ENCODE results near the gene CSAD.
"Not testable (repeated sequence)": the region's sequence is repeated elsewhere in the genome, so short reads cannot be mapped to it uniquely, and the experiment has no call there.

The CSAD gene

DNA sequence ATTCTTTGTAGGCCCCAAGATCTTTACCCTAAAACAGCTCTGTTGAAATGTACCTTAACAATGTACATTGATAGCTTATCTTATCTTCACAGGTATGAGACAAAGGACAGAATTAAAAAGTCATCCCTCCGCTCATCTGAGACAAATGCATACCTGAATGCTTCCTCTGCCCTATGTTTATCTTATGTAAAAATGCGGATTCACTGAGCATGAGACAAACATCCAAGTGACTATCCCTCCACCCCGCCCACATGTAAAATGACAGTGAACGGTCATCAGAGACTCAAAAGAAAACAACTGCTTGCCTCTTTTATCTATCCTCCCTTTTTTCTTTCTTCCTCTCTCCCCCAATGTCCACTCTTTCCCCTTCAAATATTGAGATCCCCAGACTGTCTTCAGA lies 37.4 kb downstream of the CSAD start:
- no peak for DNase-seq

DNA sequence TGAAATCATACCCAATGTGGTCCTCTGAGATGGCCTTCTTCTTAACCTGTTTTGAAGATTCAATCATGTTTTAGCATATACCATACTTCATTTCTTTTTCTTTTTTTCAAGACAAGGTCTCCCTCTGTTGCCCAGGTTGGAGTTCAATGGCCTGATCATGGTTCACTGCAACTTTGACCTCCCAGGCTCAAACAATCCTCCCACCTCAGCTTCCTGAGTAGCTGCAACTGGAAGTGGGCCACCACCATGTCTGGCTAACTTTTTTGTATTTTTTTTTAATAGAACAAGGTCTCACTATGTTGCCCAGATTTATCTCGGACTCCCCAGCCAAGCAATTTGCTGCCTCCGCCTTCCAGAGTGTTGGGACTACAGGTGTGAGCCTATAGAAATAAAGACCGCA lies 47.0 kb downstream of the CSAD start:
- DNase-seq = no peak

DNA sequence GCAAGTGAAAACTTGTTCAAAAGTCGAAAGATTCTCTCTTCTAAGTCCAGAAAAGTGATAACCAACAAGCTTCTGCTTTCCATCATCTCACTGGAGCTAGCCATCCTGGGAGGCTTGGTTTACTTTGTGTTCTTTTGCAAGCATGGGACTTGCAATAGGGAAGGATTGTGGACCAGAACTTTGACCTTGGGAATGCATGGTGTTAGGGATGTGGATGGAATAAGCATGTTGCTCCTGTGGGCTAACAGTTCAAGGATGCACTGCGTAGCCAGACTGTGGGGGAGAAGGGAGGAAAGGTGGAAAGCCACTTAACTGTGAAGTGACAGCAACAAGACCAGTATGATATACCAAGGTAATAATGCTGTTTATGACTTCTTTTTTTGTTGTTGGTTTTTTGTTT lies 48.9 kb downstream of the CSAD start:
- no peak for DNase-seq

DNA sequence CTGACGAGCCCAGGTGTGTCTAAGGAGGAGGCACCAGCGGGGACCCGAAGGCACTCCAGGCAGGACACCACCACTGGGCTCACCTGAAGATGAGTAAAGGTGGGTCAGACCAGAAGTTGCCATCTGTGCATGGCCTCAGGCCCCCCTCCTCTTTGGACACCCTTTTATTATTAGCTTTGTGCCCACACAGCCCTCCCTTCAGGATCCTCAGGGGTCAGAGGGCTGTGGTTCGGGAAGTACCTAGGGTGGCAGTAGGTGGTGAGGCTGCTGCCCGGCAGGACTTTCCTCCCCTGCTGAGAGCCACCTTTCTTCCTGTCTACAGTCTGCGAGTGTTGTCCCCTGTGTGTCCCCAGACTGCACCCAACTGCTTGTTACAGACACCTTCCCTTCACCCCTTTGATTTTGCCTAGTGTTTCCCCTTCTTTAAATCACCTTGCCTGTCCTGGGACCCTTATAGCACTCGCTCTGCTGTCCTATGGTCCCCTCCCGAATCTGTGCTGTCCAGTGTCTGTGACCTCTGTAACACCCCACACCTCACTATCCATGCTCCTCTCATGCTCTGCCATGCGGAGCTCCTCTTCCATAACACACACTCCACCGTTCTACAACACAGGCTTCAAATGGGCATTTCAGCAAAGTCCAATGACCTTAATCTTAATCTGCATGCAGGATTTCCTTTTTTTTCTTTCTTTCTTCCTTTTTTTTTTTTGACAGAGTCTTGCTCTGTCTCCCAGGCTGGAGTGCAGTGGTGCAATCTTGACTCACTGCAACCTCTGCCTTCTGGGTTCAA lies 51.8 kb downstream of the CSAD start:
- no peak for DNase-seq

DNA sequence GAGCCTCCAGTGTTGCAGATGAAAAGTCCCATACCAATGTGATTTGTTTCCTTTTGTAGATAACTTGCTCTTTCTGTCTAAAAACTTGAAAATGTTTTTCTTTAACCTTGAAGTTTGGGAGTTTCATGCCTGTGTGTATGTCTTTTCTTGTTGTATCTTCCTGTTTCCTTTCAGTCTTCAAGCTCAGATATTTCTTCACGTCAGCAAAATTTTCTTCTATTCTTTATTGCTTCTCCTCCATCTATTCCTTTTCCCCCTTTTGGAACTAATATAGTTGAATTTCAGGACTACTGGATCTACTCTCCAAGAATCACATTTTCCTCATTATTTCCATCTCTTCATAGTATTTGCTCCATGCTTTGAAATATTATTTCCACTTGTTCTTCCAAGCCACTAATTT lies 53.6 kb downstream of the CSAD start:
- DNase-seq = no peak

DNA sequence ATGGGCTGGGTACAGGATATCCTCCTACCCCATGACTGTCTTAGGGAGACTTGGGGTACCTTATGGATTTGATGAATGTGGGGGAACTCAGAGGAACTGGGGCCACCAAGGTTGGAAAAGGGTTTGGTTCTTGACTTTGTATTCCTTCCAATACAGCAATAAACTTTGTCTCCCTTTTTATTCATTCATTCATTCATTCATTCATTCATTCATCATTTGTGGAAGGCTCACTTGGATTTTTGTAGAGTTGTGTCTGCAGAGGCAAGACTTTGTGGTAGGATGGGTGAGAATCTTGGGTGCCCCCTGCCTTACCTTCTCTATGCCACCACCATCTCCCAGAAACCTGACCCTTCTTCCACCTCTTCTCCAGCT lies 56.4 kb downstream of the CSAD start:
- no peak for DNase-seq

DNA sequence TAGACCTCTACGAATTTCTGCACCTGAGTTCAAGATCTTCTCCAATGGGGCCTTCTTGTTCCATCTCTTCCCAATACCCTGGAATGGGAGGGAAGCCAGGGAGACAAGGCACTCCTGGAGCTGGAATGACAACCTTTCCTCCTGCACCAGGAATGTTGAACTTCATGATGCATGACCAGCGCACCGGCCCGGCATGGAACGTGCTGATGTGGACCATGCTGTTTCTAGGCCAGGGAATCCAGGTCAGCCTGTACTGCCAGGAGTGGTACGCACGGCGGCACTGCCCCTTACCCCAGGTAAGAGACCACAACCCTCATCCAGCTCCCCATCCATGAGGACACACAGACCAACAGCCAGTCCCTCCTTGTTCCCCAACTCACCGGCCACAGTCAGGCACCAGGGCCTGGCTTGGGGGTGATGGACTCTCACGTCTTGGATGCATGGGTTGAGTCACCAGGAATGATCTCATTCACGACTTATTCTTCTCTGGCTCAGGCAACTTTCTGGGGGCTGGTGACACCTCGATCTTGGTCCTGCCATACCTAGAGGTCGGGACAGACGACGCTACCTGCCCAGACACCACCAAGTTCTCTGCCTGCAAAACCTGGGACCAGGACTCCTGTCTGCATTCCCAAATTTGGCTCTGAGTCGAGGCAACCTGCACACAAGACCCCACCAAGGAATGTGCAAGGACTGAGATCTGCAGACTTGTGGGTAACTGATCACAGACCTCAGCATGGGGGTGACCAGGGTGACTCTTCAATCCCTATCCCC lies 57.0 kb downstream of the CSAD start:
- DNase-seq = no peak

DNA sequence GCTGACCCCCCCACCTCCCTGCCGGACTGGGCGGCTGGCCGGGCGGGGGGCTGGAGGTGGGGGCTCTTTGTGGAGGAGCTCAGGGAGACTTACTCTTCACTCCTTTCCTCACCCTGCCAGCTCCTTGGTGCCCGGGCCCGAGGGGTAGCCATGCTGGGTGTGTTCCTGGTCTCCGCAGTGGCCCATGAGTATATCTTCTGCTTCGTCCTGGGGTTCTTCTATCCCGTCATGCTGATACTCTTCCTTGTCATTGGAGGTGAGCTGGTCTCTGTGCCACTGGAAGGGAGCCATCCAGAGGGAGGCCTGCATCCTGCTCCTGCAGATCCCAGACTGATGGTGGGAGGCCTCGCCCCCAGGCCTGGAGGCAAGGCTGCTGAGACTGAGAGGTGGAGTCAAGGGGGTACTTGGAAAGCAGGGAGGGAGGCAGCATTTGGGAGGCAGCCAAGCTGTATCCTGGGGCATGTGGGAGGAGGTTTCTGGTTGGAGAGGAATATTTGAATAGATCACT lies 57.7 kb downstream of the CSAD start:
- DNase-seq = peak; percentile 47

DNA sequence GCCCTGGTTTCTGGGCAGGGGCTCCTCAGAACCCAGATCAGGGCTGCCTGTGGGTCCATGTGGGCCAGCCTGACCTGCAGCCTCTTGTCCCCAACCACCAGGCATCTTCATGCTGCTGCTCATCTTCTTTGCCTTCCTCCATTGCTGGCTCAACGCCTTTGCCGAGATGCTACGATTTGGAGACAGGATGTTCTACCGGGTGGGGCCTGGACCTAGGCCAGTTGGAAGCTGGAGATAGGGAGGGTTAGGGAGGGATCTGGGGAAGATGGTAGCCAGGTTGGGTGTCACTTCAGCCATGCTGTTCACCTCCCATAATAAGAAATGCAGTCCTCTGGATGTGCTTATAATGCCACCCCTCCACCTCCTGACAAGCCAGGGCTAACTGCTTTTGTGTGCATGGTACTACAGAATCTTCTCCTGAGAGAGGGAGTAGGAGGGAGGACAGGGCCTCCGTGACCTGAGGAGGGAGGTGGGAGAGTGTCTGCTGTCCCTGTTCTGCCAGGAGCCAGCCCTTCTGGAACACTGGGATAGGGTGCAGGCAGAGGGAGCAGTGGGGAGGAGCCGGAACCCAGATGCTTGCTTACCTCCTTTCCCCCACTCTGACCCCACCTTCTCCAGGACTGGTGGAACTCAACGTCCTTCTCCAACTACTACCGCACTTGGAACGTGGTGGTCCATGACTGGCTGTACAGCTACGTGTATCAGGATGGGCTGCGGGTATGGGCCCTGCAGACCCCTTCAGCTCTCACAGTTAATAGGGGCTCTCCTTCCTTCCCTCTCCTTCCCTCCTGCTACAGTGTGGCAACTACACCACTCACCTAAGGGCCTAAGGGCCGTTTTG lies 59.8 kb downstream of the CSAD start:
- no peak for DNase-seq

DNA sequence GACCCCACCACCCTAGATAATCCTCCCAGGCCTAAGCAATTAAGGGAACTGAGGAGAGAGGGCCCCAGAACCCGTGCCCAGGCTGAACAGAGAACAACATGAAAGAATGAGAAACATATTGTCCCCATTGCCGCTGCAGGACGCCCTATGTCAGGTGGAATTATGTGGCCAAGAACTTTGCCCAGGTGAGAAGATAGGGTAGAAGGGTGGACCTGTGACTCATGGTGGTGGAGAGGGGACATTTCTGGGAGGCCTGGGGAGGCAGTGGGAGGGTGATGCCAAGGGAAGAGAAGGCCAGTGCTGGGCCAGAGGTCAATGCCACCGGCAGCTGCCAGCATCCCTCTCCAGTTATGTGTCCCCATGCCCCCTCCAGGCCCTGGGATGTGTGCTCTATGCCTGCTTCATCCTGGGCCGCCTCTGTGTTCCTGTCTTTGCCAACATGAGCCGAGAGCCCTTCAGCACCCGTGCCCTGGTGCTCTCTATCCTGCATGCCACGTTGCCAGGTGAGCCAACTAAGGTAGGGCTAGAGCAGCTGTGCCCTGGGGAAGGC lies 61.9 kb downstream of the CSAD start:
- DNase-seq = no peak

DNA sequence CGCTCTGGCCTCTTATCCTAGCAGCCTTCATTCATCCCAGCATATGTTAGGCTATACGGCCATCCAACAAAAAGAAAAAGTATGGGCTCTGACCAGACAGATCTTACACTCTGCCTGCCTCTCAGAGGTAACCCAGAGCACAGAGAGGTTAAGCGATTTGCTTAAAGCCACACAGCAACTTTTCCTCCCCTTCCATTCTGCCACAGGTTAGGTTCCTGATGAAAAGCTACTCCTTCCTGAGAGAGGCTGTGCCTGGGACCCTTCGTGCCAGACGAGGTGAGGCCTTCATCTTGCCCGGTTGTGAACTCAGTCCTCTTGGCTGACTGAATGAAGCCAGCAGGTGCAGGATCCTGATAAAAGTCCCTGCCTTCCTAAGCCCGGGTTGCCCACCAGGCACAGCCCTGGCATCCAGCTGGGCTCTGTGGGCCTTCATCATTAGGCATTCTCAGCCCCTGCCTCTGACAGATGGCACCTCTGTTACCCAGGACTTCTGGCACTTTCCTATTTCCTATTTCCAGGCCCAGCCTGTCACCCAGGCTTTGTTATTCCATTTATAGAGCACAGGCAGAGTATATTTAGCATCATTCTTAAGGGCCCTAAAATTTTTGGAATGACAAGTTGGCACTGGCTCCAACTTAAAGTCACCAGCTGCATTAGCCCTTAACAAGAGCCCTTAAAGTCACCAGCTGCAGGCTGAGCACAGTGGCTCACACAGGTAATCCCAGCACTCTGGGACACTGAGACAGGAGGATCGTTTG lies 64.7 kb downstream of the CSAD start:
- DNase-seq = peak; percentile 2

DNA sequence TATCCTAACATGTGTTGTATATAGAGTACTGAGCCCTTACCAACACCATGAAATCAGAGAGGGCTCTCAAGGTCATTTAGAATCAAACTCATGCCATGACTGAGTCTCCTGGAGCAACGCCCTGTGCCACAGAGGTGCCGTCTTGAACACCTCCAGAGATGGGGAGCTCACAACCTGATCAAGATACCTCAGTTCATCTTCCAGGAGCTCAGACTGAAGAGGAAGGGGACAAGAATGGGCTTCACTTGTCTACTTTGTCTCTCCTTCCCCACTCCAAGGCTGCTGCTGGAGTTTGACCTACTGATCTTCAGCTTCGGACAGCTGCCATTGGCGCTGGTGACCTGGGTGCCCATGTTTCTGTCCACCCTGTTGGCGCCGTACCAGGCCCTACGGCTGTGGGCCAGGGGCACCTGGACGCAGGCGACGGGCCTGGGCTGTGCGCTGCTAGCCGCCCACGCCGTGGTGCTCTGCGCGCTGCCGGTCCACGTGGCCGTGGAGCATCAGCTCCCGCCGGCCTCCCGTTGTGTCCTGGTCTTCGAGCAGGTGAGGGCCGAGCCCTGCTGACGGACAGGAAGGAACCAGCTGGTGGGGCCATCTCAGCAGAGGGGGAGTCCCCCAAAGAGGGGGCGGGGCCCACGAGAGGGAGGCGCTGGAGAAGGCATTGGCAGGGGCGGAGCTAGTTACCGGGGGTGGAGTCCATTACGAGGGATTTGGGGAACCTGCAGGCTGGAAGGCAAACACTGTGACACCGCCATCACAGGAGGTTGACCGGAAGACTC lies 65.4 kb downstream of the CSAD start:
- no peak for DNase-seq

DNA sequence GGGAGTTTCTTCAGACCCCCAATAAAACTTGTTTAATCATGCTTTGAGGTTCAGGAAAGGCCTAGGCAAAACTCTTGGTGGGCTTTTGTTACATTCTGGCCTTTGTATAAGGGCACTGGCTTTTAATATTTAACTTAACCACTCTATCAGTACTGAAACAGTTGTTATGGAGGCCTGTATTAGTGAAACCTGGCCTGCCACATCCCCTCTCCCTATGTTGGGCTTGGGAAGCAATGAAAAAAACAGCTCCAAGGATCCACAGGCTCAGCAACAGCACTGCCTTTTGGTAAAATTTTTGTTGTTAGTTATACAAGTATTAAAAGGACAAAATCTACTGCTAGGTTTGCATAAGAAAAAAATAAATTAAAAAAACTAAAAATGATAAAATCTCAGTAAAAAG lies 66.8 kb downstream of the CSAD start:
- DNase-seq = no peak

DNA sequence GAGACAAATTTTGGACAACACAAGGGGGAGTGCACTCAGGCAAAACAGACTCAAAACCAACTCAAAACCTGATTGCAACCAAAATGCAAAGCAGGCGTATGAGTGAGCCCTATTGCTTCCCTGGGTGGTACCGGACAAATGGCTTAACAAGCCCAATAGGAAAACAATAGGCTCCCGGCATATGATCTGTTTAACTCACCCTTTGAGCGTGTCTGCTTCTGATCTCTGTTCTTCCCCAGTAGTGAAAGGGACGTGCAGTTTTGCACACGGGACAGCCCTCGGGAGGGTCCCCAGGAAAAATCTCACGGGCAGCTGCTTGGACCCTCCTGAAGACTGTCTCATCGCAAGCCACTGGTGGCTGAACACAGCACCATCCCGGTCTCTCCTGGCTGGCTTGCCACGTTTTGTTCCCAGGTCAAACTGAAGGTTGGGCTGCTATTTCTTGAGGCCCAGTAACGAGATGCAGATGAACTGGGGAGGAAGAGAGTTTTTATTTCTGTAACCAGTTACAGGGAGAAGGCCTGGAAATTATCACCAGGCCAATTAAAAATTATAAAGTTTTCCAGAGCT lies 67.5 kb downstream of the CSAD start:
- no peak for DNase-seq

DNA sequence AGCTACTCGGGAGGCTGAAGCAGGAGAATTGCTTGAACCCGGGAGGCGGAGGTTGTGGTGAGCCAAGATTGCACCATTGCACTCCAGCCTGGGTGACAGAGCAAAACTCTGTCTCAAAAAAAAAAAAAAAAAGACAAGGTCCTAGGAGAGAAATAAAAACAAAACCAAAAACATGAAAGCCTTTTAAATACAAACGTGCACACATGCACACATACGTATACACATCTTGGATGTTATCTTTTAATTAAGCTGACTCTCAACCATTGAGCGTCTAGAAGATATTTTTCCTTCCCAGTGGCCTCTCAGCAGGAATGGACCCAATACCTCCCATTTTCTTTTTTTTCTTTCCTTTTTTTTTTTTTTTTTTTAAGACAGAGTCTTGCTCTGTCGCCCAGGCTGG lies 68.3 kb downstream of the CSAD start:
- not testable (repeated sequence) for DNase-seq

Measured in NCI-H2029 treated with DMSO at 0.1 percent for 48 hours (cell line).